Measurements from ENCODE around the gene PARVB.

DNA sequence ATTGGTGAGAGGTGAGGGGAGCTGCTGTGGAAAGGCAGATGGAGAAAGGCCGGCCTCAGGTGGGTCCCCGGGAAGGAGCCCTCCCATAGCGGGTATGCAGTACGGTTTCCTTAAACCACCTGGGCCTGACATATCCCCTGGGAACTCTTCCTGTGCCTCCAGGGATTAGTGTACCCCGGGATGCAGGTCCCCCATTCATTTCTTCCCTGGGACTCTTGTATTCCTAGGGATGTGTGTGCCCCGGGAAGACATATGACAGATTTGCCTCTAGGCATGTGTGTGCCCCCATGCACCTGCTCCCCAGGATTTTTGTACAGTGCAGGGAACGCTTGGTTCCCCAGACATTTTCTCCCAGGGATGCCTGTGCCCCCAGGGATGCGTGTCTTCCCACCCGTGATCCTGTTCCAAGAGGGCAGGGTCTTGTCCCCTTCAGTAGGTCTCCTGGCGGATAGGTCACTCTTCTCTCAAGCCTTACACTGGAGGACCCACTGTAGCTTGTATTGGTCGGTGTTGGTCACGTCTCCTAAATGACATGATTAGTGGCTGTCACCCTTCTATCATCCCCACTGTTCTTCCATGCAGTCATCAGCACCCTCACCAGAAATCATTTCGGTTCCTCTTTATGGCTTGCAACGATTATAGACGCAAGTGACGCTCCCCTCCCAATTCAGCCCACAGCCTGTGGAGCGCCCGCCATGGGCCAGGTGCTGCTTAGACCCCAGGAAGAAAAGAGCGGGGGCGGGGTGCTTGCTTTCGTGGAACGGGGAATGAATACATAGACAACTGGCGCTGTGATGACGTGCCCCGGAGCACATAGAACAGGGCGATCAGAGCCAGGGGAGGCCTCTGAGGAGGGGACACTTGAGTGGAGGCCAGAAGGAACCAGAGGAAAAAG, 1.3 kb downstream of the PARVB start:
- TF ChIP-seq, protein P1, sequence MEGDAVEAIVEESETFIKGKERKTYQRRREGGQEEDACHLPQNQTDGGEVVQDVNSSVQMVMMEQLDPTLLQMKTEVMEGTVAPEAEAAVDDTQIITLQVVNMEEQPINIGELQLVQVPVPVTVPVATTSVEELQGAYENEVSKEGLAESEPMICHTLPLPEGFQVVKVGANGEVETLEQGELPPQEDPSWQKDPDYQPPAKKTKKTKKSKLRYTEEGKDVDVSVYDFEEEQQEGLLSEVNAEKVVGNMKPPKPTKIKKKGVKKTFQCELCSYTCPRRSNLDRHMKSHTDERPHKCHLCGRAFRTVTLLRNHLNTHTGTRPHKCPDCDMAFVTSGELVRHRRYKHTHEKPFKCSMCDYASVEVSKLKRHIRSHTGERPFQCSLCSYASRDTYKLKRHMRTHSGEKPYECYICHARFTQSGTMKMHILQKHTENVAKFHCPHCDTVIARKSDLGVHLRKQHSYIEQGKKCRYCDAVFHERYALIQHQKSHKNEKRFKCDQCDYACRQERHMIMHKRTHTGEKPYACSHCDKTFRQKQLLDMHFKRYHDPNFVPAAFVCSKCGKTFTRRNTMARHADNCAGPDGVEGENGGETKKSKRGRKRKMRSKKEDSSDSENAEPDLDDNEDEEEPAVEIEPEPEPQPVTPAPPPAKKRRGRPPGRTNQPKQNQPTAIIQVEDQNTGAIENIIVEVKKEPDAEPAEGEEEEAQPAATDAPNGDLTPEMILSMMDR (conservative IDR thresholded peaks at IDR 0.05): no peak
- no peak for TF ChIP-seq EZH2 (IDR thresholded peaks at IDR 0.05; ENCODE audit: low read depth)
